Smooth muscle cell (in vitro differentiated cells): Measurements from ENCODE around the gene AUH. TPM values are rescaled to one million over a fixed set of nuclear protein-coding genes. Genes with fewer than 3 reads are reported as not detected.

Source experiments
- DNase-seq: peaks from one replicate; lab custom pipeline; 2025; ENCODE audit not compliant: unreplicated experiment; lab: John Stamatoyannopoulos, UW
- H2AFZ ChIP-seq: fragments of 200-600 bp; sonication (generic); 2 replicates; pipeline ENCODE4 v1.6.0; 2016; ENCODE audit warnings: antibody characterized with exemption, low read depth, mild to moderate bottlenecking
- H3F3A ChIP-seq: fragments of 200-600 bp; sonication (generic); 2 replicates; pipeline ENCODE4 v1.6.0; 2017; ENCODE audit warnings: antibody characterized with exemption, low read depth
- H3K27ac ChIP-seq: fragments of 200-600 bp; sonication (generic); 2 replicates; pipeline ENCODE4 v1.5.1; 2016; ENCODE audit warnings: low read depth, mild to moderate bottlenecking
- H3K27me3 ChIP-seq: fragments of 200-600 bp; sonication (generic); 2 replicates; pipeline ENCODE4 v1.6.1; 2016; ENCODE audit warnings: low read depth, mild to moderate bottlenecking
- H3K36me3 ChIP-seq: fragments of 200-600 bp; sonication (generic); 2 replicates; pipeline ENCODE4 v1.5.1; 2016; ENCODE audit warnings: low read depth
- H3K4me1 ChIP-seq: fragments of 200-600 bp; sonication (generic); 2 replicates; pipeline ENCODE4 v1.5.1; 2016; ENCODE audit warnings: low read depth
- H3K4me2 ChIP-seq: fragments of 200-600 bp; sonication (generic); 2 replicates; pipeline ENCODE4 v1.6.0; 2016; ENCODE audit warnings: mild to moderate bottlenecking
- H3K4me3 ChIP-seq: fragments of 200-600 bp; sonication (generic); 2 replicates; pipeline ENCODE4 v1.5.1; 2016; ENCODE audit warnings: mild to moderate bottlenecking
- H3K79me2 ChIP-seq: fragments of 200-600 bp; sonication (generic); 2 replicates; pipeline ENCODE4 v1.6.0; 2016; ENCODE audit warnings: low read depth, mild to moderate bottlenecking
- H3K9ac ChIP-seq: fragments of 200-600 bp; sonication (generic); 2 replicates; pipeline ENCODE4 v1.6.0; 2016; ENCODE audit warnings: low read depth
- H3K9me3 ChIP-seq: fragments of 200-600 bp; sonication (generic); replicated peaks from 2 replicates; pipeline ENCODE4 v1.5.1; 2016; ENCODE audit warnings: low read depth
- H4K20me1 ChIP-seq: fragments of 200-600 bp; sonication (generic); 2 replicates; pipeline ENCODE4 v1.6.0; 2016; ENCODE audit warnings: low read depth
- WGBS: methylation state at CpG from one replicate; pipeline ENCODE4 v1.1.7; 2016; ENCODE audit warnings: low lambda C conversion rate; 5-methylcytosine and 5-hydroxymethylcytosine counted together
- polyA plus RNA-seq: library from polyadenylated mRNA; unstranded; fragments of >200 nt; fragmentation: Nextera tagmentation; extraction: Ambion mirVana; gene quantifications from 2 replicates; pipeline ENCODE4 v1.2.1, GENCODE V29; 2016
- total RNA-seq: library from RNA; depleted of rRNA; stranded (reverse); fragments of >200 nt; gene quantifications from 2 replicates; pipeline ENCODE4 v1.2.3, GENCODE V29; 2014
- TF ChIP-seq, protein P1 (sequence below): fragments of 200-600 bp; sonication (generic); IDR thresholded peaks from 2 replicates; pipeline ENCODE4 v1.5.1; 2017; ENCODE audit warnings: borderline replicate concordance, mild to moderate bottlenecking, antibody characterized with exemption; ENCODE audit not compliant: insufficient read depth, poor library complexity, severe bottlenecking

Gene AUH
- total and polyA plus RNA-seq, 2 experiments from 2014 or later: 8.7 TPM

GRCh38 chr9:91312717-91313325, 48.9 kb downstream of the AUH start:
- Histone ChIP-seq H3K9ac (no peak overlapping the region), H3K79me2 (no peaks in the 10 kb centered on the region), H4K20me1 (no peaks in the 10 kb centered on the region), H3K4me3 (no peak overlapping the region), H3K4me2 (no peak overlapping the region), H3K27me3 (no peaks in the 10 kb centered on the region), H3K9me3 (no peaks in the 10 kb centered on the region), H3K27ac (peak overlapping the region; percentile 44), H3K36me3 (no peaks in the 10 kb centered on the region), H2AFZ (no peak overlapping the region), H3K4me1 (no peaks in the 10 kb centered on the region), H3F3A (no peaks in the 10 kb centered on the region)
- no peak for DNase-seq
- 80% methylated on average over 4 of the region's 4 CpGs for WGBS
- TF ChIP-seq, protein P1, sequence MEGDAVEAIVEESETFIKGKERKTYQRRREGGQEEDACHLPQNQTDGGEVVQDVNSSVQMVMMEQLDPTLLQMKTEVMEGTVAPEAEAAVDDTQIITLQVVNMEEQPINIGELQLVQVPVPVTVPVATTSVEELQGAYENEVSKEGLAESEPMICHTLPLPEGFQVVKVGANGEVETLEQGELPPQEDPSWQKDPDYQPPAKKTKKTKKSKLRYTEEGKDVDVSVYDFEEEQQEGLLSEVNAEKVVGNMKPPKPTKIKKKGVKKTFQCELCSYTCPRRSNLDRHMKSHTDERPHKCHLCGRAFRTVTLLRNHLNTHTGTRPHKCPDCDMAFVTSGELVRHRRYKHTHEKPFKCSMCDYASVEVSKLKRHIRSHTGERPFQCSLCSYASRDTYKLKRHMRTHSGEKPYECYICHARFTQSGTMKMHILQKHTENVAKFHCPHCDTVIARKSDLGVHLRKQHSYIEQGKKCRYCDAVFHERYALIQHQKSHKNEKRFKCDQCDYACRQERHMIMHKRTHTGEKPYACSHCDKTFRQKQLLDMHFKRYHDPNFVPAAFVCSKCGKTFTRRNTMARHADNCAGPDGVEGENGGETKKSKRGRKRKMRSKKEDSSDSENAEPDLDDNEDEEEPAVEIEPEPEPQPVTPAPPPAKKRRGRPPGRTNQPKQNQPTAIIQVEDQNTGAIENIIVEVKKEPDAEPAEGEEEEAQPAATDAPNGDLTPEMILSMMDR: no peak

- no peaks in the 10 kb centered on the region for H3K9me3 ChIP-seq
- 94% methylated on average over 2 of the region's 2 CpGs for WGBS
- H3K4me2 ChIP-seq: no peak overlapping the region
- H3K27ac ChIP-seq: no peak overlapping the region
- H3K27me3 ChIP-seq: no peaks in the 10 kb centered on the region
- no peak overlapping the region for H3K4me3 ChIP-seq
- DNase-seq: no peak
- H3K4me1 ChIP-seq: no peaks in the 10 kb centered on the region
- H3K36me3 ChIP-seq: no peaks in the 10 kb centered on the region
- no peaks in the 10 kb centered on the region for H3F3A ChIP-seq
- H3K9ac ChIP-seq: no peak overlapping the region
- H3K79me2 ChIP-seq: no peaks in the 10 kb centered on the region
- H2AFZ ChIP-seq: no peak overlapping the region
- TF ChIP-seq, protein P1: no peak
- no peaks in the 10 kb centered on the region for H4K20me1 ChIP-seq
Observed at GRCh38 chr9:91310037-91310436, 51.7 kb downstream of the AUH start.

DNA sequence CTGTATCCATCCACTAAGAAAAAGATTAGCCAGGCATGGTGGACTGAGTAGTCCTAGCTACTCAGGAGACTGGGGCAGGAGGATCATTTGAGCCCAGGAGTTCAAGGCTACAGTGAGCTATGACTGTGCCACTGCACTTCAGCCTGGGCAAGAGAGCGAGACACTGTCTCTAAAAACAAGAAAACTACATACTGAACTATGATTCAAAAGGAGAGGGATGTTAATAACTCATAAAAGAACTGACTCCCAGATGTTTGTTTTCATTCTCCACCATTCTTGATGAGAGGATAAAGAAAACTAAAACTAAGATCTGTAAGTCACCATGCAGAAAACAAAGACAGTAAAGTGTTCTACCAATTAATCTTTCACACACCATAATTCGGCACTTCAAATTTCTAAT, 53.5 kb downstream of the AUH start:
- TF ChIP-seq, protein P1: no peak
- Histone ChIP-seq H3K9ac (no peak overlapping the region), H3K4me2 (no peak overlapping the region), H4K20me1 (no peaks in the 10 kb centered on the region), H2AFZ (no peak overlapping the region), H3K79me2 (no peaks in the 10 kb centered on the region), H3K4me3 (no peak overlapping the region), H3K27ac (no peak overlapping the region), H3K36me3 (no peaks in the 10 kb centered on the region), H3F3A (no peaks in the 10 kb centered on the region), H3K27me3 (no peaks in the 10 kb centered on the region), H3K9me3 (no peaks in the 10 kb centered on the region), H3K4me1 (no peaks in the 10 kb centered on the region)
- 94% methylated on average over 2 of the region's 2 CpGs for WGBS
- no peak for DNase-seq

DNA sequence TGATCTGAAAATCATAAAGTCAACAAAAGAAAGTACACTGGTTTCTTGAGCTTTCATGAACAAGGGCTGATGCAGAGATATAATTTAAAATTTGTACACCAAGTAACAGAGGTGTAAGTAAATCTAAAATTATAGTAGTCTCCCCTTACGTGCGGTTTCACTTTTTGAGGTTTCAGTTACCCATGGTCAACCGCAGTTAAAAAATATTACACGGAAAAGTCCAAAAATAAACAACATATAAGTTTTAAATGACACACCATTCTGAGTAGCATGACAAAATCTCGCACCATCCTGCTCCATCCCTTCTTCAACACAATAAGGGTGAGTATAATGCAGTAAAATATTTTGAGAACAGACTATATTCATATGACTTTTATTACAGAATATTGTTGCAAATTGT, 54.4 kb downstream of the AUH start:
- H4K20me1 ChIP-seq: no peaks in the 10 kb centered on the region
- no peak overlapping the region for H3K4me3 ChIP-seq
- no peak overlapping the region for H3K4me2 ChIP-seq
- no peaks in the 10 kb centered on the region for H3F3A ChIP-seq
- DNase-seq: no peak
- no peaks in the 10 kb centered on the region for H3K79me2 ChIP-seq
- no peaks in the 10 kb centered on the region for H3K9me3 ChIP-seq
- WGBS: 98% methylated on average over 5 of the region's 5 CpGs
- no peaks in the 10 kb centered on the region for H3K27me3 ChIP-seq
- TF ChIP-seq, protein P1: no peak
- no peak overlapping the region for H3K9ac ChIP-seq
- no peak overlapping the region for H3K27ac ChIP-seq
- no peaks in the 10 kb centered on the region for H3K36me3 ChIP-seq
- H2AFZ ChIP-seq: no peak overlapping the region
- H3K4me1 ChIP-seq: no peaks in the 10 kb centered on the region
